GM19438 (cell line): ENCODE measurements around the gene USP40.

Source experiments
- ATAC-seq: cut with Tn5 transposase; IDR thresholded peaks from one replicate; pipeline ENCODE4 v1.9.1; 2021; ENCODE audit warnings: low read depth; ENCODE audit not compliant: unreplicated experiment

Gene USP40

DNA sequence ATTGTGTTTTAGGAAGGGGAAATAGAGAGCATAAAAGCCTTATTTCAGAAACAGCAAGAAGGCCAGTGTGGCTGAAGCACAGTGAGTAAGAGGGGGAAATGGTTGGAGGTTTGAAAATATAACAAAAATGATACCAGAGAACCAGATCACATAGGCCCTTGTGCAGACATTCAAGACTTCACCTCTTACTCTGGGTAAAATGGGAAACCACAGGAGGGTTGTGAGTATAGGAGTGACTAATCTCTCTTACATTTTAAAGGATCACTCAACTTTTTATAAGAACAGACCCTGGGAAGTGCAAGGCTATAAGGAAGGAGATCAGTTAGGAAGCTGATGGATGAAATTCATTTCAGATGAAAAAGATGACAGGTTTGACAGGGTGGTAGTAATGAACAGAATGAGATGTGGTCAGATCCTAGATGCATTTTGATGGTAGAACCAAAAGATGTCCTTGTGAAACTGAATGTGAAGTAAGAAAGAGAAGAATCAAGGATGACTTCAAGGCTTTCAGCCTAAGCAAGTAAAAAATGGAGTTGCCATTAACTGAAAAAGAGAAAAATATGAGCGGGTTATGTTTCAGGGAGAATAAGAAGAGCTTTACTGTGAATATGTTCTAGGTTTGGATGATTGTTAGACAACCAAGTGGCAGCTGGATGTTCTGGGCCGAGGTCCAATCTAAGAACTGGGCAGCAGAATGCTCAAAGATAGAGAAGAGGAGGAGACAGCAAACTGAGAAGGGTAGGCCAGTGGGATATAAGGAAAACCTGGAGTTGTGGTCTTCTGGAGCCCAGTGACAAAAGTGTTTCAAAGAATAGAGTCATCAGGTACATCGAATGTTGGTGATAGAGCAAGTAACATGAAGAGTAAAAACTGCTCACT, 65.1 kb downstream of the USP40 start:
- no peak for ATAC-seq

DNA sequence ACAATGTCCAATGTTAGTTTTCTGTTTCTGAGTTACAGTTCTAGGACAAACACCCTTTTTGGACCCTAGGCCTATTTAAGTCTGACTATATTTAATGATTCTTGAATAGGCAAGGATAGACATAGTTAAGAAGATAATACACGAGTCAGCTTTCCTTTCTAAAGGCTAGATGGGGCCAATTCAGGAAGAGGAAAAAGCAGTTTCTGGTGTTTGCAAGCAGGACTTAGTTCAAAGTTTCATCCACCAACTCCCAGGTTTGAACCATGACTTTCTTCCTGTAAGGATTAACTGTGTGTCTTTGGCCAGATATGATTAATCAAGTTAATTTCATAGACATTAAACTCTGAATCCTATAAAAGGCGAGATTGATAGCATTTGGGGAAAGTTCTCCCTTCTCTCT, 66.7 kb downstream of the USP40 start:
- ATAC-seq, result no peak

DNA sequence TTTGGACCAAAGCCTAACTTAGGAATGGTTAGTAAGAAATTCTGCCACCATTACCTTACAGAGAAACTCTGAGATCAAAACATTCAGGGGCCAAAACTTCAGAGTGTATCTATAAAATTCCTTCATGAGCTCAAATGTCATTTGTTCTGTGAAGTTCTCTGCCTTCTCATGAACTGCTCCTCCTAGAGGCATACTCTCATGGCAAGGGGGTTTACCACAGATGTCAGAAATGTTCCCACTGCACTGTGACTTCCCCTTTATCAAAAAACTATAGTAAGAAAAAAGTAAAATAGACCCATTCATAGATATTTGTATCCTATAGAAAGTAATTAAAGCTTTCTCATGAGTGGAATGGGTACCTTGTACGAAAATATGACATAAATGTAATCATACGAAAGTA, 68.5 kb downstream of the USP40 start:
- no peak for ATAC-seq

DNA sequence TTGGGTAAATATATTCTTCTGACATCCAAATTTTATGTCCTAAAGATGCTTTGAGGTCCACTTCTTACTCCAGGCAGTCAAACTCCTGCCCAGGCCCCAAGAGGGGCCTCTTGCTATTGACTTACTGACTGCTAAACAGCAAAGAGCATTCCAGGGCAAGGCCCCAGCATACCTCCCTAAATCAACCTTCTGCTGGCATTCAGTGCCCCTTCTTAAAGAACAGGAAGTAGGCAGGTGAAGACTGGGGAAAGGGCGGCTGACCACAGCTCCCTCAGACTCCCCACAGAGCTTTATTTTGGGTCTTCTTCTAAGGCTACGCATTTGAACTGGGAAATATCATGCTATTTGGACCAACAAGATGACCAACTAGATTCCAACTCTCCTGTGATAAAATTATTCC, 68.9 kb downstream of the USP40 start:
- ATAC-seq, result no peak

DNA sequence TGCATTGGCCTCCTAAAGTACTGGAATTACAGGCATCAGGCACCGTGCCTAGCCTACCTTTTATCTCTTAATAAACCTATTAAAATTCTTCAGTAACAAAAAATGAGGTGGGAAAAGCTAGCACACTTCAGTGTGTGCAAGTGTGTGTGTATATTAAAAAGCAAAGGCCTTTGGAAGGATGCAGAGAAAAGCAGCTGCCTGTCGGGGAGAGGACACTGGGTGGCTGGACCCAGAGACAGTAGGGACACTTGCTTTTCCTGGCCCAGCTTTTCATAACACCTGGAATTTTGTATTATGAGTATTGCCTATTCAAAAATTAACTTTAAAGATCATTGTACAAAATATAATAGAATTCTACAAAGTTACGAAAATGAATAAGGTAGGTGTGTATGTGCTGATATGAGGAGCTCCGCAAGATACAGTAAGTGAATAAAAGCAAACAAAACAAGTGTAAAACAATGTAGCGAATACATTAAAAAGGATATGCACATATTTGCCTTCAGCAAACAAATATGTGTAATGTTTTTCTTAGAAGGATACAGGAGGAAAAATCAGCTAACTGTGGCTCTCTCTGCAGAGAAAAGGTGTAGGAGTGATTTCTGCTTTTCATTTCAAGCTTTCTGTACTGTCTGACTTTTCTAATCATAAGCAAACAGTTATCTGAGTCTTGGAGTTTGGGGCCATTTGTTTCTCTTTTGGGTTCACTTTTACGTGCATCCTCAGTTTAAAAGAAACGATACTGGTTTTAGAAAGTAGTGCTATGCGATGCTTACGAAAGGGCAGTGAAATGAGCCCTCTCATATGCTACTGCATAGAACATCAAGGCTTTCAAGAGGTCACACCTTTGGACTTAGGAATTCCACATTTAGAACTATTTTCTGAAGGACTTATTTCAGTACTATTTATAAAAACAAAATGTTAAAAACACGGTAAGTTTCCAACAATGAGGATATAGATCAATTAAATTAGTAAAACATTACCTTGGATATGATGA, 70.8 kb downstream of the USP40 start:
- no peak for ATAC-seq

DNA sequence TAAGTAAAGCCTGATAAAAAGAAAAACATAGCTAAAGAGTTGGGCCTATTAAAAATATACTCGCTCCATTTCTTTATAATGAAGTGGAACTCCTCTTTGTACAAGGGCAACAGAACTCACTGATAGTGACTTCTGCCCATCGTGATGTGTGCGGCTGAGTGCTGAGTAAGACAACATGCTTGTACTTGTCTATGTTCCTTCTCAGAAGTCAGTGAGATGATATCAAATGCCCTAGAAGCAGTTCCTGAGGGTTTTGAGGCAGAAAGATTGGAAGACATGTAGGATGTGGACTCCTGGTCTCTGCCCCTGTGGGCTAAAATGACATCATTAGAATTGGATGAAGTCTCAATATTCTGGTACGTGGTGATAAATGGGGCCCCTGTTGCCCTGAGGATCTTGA, 73.8 kb downstream of the USP40 start:
- ATAC-seq, result no peak

DNA sequence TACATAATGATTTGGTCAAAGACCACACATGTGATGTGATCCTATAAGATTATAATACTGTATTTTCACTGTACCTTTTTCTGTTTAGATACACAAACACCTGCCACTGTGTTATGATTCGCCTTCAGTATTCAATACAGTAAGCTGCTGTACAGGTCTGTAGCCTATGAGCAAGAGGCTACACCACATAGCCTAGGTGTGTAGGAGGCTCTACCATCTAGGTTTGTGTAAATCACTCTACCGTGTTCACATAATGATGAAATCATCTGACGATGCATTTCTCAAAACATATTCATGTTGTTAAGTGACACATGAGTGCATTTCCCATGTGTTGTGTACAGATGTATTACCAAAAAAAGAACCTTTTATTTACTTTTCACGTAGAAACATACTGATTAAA, 74.5 kb downstream of the USP40 start:
- ATAC-seq, result no peak

DNA sequence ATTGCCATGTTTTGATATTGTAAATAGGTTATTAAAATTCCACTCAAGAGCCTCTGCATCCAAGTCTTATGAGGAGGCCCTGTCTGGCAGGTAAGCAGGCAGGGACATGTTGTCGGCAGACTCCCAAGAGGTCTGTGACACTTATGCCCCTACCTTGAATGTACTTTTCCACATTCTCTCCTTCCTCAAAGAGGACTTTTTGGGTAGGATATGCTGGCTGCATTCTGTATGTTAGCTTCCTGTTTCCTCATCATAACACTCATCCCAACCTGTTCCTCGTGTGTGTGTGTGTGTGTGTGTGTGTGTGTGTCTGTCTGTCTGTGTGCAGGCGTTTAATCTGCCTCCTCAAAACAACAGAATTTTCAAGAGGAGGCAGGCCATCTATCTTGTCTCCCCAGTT, 75.3 kb downstream of the USP40 start:
- ATAC-seq, result no peak

DNA sequence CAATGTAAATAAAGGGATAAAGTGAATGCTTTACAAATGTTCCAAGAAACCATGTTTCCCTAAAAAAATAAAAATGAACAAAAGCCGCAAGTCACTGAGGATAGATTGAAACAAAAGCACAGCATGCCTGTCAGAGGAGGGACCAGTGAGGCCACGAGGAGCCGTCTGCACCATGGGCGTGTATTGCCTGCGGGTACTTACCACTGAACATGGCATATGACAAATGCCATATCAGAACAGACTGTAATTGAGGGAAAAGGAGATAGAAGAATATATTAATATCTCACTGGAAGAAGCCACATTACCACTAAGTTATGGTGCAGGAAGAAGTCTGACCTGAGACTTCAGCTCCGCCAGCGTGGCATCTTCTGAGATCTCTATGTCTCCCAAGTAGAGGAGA, 75.8 kb downstream of the USP40 start:
- ATAC-seq, result no peak

DNA sequence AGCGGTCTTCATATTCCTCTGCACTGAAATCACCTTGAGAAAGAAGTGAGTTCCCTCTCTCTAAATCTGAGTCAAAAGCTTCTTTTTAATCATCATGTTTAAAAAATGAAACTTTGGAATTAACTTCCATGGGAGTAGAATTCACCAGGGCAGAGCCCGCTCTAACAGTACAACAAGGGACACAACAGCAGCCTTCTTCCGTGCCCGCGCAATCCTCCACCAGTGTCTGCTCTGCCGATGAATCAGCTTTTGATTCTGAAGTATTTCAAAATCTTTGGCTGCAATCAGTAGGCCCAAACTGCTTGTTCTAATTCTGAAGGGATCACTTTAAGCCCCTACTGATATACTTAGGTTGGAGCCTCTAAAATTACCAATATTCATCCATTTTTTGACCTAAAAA, 76.9 kb downstream of the USP40 start:
- ATAC-seq, result no peak

DNA sequence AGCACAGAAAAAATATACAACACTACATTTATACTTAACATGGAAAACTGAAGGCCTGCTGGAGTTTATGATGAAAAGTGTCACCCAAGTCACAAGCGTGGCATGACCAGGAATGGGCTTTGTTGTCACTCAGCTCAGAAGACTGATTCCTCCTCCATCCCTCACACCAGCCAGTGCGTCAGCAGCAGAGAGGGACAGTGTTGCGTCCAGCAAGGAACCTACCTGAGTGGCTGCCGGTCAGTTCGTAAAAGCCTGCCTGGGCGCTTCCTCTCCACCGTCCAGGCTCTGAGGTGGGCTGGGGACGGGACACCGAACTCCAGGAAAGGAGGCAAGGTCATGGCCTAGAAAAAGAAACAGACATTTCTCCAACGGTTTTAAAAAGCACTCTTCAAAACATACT, 77.4 kb downstream of the USP40 start:
- ATAC-seq, result no peak

DNA sequence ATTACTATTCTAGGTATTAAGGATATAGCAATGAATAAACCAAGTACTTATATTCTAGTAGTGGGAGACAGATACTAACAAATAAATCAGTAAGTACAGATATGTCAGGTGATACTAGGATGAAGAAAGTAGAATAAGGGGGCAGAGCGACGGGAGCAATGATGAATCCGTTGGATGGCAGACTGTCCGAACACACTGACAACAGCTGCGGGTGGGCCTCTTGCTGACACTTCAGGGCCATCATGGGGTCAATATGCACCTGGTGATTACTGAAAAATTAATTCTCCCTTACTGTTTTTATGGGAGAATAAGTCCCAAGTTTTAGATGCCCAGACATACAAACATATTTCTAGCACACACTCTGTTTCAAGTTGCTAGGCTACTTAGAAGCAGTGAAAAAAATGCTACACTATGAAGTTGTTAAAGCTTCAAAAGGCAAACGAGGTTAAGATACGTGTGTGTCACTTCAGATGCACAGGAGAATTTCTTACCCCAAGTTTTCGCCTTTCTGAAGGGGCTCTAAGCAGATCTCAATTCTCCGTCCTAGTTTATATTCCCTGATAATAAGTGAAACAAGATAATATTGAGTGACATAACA, 78.7 kb downstream of the USP40 start:
- no peak for ATAC-seq

DNA sequence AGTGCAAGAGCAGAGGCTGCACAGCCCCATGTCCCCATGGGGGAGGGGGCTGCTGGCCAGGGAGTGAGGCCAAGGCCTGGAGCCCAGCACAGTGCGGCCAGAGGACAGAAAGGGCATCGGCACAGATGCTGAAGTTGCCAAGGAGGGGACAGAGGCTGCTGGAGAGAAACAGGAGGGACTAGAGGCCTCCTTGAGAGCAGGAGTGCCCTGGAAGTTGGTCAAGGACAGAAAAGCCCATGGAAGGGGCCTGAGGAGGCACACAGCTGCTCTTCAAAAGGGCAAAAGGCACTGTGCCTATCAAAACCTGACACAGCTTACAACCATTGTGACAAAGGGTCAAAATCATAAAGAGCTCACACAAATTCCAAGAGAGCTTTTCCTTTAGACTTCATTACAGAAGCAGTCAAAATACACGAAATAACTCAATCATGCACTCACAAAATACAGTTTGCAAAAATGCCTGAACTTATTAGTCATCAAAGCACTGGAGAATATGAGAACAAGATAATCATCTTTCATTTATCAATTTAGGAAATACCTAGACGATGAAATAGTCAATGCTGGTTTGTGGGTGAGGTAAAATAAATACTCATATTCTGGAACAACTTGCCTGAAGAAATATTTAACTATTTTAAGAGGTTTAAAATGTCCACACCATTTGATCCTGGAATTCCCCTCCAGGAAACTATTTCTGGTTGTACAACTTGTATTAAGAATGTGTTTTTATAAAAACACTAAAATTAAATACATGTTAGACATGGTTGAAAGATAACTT, 79.6 kb downstream of the USP40 start:
- no peak for ATAC-seq

DNA sequence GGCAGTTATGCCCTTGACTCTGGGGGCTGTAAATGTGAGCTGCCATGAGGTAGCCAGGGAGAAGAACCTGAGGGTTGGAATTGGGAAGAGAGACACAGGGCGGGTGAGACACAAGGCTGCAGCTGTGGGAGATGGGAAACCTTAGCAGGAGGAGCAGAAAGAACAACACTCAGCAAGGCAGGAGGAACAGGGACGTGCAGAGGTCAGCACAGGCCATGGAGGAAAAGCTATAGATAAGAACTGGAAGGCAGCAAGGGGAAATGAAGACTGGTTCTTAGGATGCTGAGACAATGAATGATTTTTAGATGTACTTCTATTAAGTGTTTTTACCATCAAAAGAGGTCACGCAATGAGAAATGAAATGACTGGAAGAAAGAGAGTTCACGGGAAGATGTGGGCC, 80.2 kb downstream of the USP40 start:
- ATAC-seq, result no peak

DNA sequence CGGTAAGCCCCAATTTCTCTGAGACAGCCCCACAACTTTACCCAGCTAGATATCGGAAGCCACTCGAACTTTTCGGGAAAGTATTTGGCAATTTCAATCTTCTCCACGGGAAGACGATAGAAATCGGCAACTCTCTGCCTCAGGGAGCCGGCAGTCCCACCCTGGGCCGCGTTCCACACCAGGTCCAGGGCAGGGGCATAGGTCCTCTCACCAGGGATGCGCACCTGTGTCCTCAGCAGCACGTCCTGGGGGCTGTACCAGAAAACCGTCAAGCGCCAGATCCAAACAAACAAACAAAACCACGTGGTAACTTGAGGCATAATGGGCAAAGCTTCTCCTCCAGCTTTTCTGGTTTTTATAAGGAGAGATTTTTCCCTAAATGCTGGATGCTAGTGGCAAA, 80.9 kb downstream of the USP40 start:
- no peak for ATAC-seq

DNA sequence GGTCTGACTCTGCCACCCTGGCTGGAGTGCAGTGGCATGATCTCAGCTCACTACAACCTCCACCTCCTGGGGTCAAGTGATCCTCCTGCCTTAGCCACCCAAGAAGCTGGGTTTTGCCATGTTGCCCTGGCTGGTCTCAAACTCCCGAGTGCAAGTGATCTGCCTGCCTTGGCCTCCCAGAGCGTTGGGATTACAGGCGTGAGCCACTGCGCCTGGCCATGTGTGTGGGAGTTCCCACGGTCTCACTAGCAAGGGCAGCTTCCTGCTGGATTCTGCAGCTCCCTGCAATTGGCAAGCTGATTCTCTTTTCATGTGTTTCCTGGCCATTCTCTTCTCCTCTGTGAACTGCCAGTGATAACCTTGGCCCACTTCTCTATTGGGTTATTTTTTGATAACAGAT, 84.0 kb downstream of the USP40 start:
- ATAC-seq, result no peak

DNA sequence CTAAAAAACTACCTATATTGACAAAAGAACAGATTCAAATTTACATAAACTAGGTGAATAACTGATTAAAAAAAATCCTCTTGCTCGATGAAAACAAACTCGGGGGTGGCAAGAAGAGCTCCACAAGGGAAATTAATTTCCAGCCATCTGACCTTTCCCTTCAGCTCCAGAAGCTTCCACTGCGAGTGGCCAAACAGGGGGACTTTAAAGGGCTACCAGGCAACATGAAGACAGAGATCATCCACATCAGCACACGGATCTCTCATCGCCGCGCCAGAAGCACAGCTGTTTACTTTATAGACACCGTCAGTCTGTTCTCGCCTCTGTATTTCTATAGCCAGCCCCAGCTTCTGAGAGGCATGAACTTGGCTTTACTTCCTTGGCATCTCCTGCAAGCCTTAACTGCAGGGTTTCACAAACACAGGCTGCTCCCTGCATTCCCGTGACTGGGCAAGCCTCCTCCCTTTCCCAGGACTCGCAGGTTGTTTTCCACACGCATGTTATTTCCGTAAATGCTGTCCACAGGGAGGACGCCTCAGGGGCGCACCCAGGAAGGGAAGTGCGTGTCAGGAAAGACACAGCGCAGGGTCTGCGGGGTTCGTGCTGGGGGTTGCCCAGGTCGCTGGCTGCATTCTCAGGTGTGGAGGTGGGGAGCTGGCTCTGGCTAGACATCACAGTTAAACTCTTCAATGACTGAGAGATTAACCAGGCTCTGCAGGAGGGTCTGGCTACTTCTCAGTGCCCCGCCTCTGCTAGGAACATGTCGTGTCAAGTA, 85.0 kb downstream of the USP40 start:
- no peak for ATAC-seq

DNA sequence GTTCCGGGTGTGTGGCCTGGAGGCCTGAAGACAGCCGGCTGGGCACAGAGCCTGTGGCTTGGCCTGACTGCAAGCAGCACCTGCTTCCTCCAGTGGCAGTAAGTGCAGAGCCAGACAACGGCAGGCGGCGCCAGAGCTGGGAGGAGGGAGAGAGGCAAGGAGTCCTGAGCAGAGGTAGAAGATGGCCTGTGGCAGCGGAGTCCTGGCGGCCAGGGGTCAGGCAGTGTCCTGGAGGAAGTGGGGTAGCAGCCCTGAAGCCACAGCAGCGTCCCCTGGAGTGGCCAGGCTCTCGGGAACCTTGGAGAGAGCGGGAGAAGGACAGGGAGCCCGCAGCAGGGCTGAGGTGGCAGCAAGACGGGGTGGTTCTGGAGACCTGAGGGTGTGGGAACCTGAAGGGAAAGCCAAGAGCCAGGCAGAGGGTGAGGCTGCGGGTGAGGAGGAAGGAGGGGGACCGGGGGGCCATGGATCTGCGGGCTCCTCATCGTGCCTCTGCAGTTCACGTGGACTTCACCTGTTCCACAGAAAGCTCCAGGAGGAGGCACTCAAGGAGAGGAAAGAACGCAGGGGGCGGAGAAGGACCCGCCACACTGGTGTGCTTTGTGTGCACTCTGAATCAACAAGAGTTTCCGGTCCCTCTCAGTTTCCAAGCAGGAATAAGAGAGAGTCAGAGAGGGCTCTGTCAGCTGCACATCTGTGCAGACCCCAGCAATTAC, 85.9 kb downstream of the USP40 start:
- no peak for ATAC-seq
